GM13977 (cell line): ENCODE measurements around the gene HYDIN.
"Not testable (repeated sequence)": the region's sequence is repeated elsewhere in the genome, so short reads cannot be mapped to it uniquely, and the experiment has no call there.

Experiments used
- DNase-seq: peaks from one replicate; pipeline ENCODE4 v3.0.0; 2012; ENCODE audit warnings: low spot score
- in situ Hi-C: fragments of 300-500 bp; cut with MboI; formaldehyde crosslinking; loops from one replicate; pipeline ENCODE4 v1.12.0; 2022; ENCODE audit warnings: low sequenced_read_pairs, low pct_unique_long_range_greater_than_20kb, mixed read lengths, inconsistent platforms; ENCODE audit not compliant: unreplicated experiment

Gene HYDIN

DNA sequence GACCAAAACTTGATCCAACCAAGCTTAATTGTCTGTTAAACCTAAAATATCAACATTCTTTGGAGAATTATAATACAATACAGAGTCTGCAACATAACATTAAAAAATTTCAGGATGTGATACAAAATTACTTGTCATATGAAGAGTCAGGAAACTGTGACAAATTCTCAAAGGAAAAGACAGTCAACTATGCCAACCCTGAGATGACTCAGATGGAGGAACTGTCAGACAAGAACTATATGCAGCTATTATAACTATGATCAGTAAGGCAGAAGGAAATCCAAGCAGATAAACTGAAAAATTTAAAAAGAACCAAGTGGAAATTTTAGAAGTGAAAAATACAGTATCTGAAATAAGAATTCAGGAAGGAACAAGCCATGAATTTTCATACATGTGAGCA is 299.8 kb downstream of the HYDIN start:
- in situ Hi-C loops, DNase-seq: not testable (repeated sequence)

- in situ Hi-C loops, DNase-seq: not testable (repeated sequence)
Observed at GRCh38 chr16:70922164-70922563, 308.4 kb downstream of the HYDIN start.

DNA sequence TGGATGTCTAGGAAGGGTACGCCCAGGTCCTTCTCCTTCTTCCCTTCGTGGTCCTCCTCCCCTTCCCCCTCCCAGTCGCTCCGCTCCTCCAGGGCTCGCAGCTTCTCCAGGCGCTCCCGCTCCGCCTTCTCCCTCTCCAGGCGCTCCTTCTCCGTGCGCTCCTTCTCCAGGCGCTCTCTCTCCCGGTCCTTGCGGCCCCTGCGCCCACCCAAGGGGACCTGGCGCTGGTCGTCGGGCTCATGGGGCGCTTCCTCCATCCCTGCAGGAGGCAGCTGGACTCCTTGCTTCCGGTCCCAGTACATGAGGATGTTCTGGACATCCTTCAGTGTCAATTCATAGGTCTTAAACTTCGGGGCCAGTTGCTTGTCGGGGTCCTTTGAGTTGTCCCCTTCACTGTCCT is 309.9 kb downstream of the HYDIN start:
- DNase-seq, in situ Hi-C loops: not testable (repeated sequence)

GRCh38 chr16:70888208-70888607 is 342.3 kb downstream of the HYDIN start:
- in situ Hi-C loops, DNase-seq: not testable (repeated sequence)

DNA sequence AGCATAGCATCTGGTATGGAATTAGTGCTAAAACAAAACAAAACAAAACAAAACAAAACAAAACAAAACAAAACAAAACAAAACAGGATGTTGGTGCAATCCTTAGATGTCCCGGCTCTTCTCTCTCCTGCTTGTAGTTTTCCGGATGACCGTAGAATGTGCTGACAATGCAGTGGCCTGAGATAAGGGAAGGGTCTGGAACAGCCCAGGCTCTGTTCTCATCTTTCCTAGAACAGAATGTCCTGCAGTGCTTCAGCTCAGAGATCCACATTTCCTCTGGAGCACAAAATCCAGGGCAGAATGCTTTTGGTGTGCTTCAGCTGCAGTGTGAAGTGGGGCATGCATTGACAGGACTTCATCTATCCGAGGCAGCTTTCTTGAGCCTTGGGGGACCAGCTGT is 345.9 kb downstream of the HYDIN start:
- DNase-seq, in situ Hi-C loops: not testable (repeated sequence)

DNA sequence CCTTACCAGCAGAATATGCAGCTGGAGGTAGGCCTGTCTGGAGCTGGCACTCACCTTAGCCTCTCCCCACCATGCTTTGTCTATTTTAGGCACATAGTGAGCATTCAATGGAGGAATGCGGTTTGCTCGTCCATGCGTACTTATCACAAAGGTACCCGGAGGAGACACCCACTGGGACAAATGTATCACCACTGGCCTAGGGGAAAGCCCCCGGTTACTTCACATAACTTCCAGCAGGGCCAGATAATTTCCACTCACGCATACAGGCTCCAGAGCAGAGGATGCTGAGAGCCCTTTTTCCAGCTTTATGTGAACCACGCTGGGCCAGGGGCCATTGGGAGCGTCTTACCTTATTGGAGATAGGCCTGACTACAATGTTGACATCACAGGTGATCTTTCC is 348.2 kb downstream of the HYDIN start:
- in situ Hi-C loops, DNase-seq: not testable (repeated sequence)

- DNase-seq, in situ Hi-C loops: not testable (repeated sequence)
Observed at GRCh38 chr16:70877895-70878294, 352.6 kb downstream of the HYDIN start.

GRCh38 chr16:70876442-70876841 is 354.1 kb downstream of the HYDIN start:
- in situ Hi-C loops, DNase-seq: not testable (repeated sequence)

- in situ Hi-C loops, DNase-seq: not testable (repeated sequence)
Observed at GRCh38 chr16:70864698-70865097, 365.8 kb downstream of the HYDIN start.

DNA sequence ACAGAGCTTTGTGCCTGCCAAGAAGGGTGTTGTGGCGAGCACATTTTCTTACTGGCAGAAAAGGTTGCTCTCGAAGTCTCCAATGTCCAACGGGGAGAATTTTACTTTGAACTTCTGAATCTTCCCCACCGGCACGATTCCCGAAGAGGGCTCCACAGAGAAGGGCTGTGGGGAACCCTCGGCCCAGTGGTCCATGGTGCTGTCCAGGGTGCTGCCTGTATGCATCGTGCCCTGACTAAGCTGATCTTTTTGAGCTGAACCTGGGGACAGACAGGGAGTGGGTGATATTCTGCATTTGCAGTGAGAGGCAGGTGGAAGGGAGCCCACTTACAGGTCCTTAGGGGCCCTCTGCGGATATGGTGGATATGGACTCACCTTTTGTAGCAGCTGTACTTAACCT is 368.5 kb downstream of the HYDIN start:
- not testable (repeated sequence) for DNase-seq

GRCh38 chr16:70851299-70851698 is 379.2 kb downstream of the HYDIN start:
- DNase-seq, in situ Hi-C loops: not testable (repeated sequence)

More for the DNA sequence above, 368.5 kb downstream of the HYDIN start:
- in situ Hi-C loops, result not testable (repeated sequence)

GRCh38 chr16:70823498-70824118 is 406.9 kb downstream of the HYDIN start:
- DNase-seq, in situ Hi-C loops: not testable (repeated sequence)

DNA sequence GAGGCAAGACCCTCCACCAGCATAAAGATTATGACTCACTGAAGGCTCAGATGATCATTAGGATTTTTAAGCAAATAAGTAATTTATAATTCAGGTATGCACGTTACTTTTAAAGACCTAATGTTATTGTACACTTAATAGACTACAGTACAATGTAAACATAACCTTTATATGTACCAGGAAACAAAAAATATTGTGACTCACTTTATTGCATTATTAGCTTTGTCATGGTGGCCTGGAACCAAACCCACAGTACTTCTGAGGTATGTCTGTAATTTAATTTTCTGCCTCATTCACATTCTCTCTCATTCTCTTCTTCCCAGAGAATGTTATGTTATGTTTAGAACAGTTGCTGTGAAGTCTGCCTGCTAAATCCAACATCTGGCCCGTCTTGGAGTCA is 407.8 kb downstream of the HYDIN start:
- in situ Hi-C loops, DNase-seq: not testable (repeated sequence)

GRCh38 chr16:70818088-70818487 is 412.4 kb downstream of the HYDIN start:
- in situ Hi-C loops, result not testable (repeated sequence)

More at GRCh38 chr16:70818088-70818487, 412.4 kb downstream of the HYDIN start:
- not testable (repeated sequence) for DNase-seq
